Head of caudate nucleus (tissue), 42 donors: Measurements from ENCODE around the gene CHERP.
"Not testable (repeated sequence)": the region's sequence is repeated elsewhere in the genome, so short reads cannot be mapped to it uniquely, and the experiment has no call there.

ENCODE experiments used
- DNase-seq, 42 donors: peaks; one replicate each; pipeline versions ENCODE4 v3.0.0 to v3.0.0-alpha.2; 2020 to 2021; ENCODE audit warnings: mixed read lengths in 7 of 42
- intact Hi-C: fragments of 100-400 bp; cut with DNase I; formaldehyde crosslinking; loops from one replicate; pipeline ENCODE4 v1.15.0; 2022

The CHERP gene

DNA sequence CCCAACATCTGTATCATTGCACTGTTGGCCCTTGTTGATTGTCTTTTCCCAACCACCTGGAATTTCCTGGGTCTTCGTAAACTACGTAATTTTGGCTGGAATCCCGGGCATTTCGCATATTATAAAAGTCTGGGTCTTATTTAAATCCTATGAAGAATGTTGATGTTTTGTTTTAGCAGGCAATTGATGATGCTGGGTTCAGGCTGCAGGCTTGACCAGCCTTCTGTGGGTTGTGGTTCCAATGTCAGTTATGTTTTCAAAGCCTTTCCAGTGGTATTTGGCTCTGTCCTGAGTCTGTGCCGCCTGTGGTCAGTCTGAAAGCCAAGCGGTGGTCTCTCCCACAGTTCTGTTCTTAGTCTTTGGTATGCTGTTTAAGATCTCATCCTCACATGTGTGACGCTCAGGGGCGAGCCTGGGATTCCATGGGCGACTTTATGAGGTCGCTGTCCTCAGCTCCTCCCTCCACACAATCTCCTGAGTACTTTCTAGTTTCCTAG lies 17.6 kb upstream of the CHERP start:
- intact Hi-C loops, result no loop called here
- no peak for DNase-seq

DNA sequence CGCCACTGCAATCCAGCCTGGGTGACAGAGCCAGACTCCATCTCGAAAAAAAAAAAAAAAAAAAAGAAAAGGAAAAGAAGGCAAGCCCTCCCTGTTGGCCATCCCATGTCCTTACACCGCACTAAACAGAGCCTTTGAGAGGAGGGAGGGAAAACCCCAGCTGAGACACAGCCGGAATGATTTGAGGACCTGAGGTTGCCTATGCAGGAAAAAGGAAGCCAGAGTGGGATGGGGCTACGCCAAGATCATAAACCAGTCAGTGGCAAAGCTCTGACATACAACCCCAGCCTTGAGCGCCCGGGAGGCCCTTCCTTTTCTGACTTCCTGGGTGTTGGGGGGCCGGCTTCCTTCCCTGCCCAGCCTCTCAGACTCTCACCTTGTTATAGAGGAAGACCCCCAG lies 12.5 kb upstream of the CHERP start:
- DNase-seq, result no peak
- intact Hi-C loops, result no loop called here

DNA sequence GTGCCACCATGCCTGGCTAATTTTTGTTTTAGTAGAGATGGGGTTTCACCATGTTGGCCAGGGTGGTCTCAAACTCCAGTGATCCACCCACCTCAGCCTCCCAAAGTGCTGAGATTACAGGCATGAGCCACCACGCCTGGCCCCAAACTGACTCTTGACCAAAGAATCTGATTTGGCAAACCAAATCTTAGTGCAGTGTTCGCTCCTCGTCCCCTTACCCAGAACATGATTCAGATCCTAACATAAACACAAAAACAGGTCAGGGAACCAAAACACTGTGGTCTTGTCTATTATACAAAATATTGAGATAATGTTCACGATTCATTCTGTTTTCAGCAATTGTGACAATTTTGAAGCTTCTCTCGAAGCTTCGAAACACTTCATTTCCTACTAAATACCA lies 9.7 kb upstream of the CHERP start:
- DNase-seq, intact Hi-C loops: not testable (repeated sequence)

DNA sequence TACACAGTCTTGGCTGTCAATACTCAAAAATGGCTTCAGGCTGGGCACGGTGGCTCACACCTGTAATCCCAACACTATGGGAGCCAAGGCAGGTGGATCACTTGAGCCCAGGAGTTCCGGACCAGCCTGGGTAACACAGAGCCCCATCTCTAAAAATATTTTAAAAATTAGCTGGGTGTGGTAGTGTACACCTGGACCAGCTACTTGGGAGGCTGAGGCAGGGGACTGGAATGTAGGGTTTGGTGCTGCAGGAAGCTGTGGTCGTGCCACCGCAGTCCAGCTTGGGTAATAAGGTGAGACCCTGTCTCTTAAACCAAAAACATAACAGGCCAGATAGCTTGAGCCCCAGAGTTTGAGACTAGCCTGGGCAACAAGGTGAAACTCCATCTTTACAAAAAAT lies 6.7 kb upstream of the CHERP start:
- DNase-seq, result no peak
- intact Hi-C loops, result no loop called here

DNA sequence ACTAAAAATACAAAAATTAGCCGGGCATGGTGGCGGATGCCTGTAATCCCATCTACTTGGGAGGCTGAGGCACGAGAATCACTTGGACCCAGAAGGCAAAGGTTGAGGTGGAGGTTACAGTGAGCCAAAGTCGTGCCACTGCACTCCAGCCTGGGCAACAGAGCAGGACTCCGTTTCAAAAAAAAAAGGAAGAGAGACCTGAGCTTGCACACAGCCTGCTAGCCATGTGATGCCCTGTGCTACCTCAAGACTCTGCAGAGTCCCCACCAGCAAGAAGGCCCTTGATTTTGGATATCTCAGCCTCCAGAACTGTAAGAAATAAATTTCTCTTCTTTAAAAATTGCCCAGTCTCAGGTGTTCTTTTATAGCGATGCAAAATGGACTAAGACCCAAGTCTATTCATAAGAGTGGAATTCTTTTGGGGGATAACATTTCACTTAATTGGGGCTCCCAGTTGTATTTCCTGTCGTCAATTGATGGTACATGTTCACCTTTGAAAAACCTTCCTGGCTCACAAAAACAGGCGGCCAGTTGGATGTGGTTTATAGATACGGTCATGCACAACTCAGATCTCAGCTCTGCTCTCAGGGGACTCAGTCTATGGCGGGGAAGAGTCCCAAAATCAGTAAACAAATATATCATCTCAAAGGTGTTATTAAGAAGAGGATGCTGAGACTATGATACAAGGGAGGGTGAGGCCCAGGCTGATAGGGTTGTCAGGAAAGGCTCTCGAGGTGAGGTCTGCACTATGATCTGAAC lies 2.4 kb upstream of the CHERP start:
- DNase-seq, result no peak
- intact Hi-C loops, result loop anchor here (5.0 kb wide), 1 partner anchor 72 kb away; the partner anchor contains the start of gene EPS15L1

DNA sequence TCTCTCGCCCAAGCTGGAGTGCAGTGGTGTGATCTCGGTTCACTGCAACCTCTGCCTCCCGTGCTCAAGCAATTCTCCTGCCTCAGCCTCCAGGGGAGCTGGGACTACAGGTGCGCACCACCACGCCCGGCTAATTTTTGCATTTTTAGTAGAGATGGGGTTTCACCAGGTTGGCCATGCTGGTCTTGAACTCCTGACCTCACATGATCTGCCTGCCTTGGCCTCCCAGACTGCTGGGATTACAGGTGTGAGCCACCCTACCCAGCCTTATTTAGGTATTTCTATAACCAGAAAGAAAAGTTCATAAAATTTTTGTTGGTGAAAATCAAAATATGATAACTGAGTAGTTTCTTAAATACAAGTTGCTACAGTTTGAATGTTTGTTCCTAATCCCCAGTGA lies 1.5 kb upstream of the CHERP start:
- DNase-seq, result not testable (repeated sequence)
- intact Hi-C loops, result loop anchor here (2.0 to 5.0 kb wide), 2 partner anchors 29 to 71 kb away; partner anchors contain the start of genes EPS15L1 and SLC35E1

DNA sequence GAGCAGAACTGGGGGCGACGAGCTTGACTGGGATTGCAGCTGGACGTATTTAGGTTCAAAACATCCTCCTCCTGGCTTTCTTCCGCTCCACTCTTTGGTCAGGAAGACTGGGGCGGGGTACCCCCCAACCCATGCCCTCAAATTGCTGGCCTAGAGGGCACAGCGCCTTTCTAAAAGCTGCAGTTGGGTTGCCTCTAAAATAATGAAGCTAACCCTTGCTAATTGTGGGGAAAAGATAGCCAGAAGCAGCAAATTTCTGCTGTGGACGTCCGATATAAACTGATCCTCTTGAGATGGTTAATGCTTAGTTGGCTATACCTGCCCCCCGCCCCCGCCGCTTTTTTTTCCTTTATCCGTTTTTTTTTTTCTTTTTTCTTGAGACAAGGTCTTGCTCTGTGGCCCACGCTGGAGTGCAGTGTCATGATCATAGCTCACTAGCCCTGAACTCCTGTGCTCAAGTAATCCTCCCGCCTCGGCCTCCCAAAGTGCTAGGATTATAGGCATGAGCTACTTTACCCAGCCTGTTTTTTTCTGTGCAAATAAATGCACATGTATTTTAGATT lies 754 bp upstream of the CHERP start:
- DNase-seq, result no peak

DNA sequence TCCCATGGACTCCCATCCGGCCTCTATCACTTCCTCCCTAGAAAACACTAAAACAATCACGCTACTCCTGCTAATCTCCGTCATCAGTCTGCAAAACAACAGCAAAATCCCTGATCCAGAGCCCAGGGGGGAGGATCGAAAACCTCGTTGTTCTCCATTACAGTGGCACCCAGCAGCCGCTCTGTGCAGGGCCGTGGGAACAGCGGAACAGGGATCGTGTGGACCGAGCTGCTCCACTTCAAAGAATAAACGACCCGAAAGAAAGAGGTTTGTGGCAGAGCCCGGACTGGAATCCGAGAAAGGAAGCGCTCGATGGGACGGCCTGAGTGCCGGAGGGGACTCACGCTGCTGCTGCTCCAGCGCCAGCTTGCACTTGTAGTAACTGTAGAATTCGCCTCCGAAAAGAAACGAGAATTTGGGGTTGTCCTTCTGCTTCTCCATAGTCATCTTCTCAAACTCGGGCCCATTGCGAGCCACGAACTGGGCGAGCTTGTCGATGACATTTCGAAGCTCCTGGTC lies 652 bp downstream of the CHERP start:
- intact Hi-C loops, result loop anchor here (2.0 to 5.0 kb wide), 2 partner anchors 31 to 69 kb away; partner anchors contain the start of genes EPS15L1 and SLC35E1
- DNase-seq, result peak in 2 of 42 donors; percentile 13 to 17

More for the DNA sequence above, 754 bp upstream of the CHERP start:
- intact Hi-C loops, result loop anchor here (2.0 to 5.0 kb wide), 2 partner anchors 30 to 71 kb away; partner anchors contain the start of genes EPS15L1 and SLC35E1

DNA sequence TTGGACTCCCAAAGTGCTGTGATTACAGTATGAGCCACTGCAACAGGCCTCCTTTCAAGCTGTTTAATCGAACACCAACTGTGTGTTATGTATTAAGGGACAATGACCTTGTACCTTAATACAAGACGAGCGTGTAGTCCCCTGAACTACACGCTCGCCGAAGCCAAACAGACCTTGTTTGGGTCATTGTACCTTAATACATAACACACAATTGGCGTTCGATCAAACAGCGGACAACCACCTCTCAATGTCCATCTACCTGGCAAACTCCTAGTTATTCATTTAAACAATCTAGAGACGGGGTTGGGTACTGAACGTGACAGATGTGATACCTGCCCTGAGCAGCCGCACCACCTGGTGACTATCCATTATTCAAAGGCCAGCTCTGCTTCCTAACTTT lies 1.3 kb downstream of the CHERP start:
- intact Hi-C loops, result loop anchor here (5.0 kb wide), 1 partner anchor 69 kb away; the partner anchor contains the start of gene EPS15L1
- DNase-seq, result no peak

DNA sequence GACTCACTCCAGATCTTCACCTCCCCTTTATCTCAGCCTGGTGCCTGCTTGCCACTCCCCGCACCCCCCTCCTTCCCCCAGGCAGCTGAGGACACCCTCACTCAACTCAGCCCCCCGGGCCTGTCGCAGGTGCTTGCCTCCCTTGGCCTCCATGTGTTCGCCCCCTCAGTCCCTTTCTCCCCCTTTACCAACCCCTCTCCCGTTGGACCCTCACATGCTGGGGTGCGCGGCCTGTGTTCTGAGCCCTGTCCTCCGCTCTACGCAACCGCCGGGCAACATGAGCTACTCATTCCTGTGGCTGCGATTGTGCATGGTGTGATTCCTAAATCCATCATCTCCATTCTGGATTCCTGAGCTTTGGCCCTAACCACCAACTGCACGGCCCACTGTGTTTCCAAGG lies 5.1 kb downstream of the CHERP start:
- intact Hi-C loops, result no loop called here
- DNase-seq, result no peak

DNA sequence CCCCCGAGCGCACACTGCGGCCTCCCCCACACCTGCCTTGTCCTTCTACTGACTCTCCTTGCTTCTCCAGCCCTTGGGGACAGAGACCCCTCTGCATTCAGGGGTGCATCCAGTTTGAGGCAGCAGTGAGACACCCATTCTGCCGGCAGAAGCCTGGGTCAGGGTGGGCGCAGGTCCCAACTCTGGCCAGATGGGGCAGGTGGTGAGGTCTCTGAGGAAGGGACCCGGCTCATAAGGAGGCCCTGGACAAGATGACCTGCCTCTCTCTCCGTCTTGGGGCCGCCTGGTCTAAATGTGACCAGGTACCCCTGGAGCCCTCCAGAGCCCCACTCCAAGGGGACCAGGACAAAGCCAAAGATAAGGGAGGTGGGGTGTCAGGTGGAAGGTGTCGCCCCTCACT lies 6.1 kb downstream of the CHERP start:
- no peak for DNase-seq
- intact Hi-C loops, result no loop called here

DNA sequence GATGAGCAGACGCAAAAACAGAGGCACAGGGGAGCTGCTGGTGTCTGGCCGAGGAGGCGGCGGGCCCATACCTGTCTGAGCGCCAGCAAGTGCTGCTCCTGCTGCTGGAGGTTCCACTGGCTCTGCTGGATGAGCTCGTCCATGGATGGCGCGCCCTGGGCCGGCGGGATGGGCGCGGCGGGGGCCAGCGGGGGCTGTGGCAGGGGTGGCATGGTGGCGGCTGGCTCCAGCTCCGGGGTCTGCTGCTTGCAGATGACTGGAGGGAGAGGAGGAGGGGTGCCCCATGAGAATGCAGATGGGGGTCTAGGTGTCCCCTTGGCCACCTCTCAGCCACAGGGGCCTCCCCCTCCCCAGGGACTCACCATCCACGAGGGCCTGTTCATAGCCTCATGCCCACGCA lies 6.9 kb downstream of the CHERP start:
- intact Hi-C loops, result no loop called here
- DNase-seq, result no peak

DNA sequence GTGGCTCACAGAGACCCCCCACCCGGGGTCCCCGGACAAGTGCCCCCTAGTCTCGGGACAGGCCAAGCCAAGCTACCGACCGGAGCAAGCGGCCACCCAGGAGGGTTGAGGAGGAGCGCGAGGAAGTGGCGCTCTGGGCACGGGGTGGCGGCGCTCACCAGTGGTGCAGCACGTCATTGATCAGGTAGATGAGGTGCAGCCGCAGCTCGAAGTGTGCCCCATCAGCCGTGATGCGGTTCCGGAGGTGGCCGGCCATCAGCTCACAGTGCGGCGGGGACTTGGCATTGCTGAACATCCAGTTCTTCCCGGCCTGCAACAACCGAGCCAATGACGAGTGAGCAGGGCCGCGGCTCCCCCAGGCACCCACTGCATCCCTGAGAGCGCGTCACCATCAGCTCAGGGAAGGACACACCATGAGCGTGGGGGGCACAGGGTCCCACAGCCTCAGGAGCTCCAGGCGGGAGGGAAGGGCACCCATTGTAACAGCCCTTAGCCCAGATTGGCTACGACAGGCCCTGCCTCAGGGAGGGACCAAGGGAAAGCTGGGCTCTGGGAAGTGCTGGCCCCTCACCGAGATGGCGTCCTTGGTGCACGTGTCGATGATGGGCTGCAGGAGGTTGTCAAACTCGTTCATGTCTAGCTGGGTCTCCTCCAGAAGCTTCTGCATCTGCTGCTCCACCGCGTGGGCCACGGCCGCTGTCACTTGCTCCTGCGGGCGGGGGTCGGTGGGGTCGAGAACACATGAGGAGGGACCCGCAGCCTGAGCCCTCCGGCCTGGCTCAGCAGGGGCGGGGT lies 9.6 kb downstream of the CHERP start:
- intact Hi-C loops, result no loop called here
- DNase-seq, result no peak

DNA sequence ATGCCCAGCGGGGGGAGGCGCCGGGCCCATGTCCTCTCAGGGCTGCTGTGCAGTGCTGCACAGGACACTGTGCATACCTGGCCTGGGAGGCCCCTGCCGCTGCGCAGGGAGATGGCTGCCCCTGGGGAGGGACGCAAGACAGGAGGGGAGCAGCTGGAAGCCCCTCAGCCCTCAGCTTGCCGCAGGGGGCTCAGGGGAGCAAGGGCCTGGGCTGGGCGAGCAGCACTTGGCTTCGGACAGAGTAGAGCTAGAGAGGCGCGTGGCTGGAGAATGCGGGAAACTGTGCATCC lies 10.9 kb downstream of the CHERP start:
- intact Hi-C loops, result no loop called here
- no peak for DNase-seq

DNA sequence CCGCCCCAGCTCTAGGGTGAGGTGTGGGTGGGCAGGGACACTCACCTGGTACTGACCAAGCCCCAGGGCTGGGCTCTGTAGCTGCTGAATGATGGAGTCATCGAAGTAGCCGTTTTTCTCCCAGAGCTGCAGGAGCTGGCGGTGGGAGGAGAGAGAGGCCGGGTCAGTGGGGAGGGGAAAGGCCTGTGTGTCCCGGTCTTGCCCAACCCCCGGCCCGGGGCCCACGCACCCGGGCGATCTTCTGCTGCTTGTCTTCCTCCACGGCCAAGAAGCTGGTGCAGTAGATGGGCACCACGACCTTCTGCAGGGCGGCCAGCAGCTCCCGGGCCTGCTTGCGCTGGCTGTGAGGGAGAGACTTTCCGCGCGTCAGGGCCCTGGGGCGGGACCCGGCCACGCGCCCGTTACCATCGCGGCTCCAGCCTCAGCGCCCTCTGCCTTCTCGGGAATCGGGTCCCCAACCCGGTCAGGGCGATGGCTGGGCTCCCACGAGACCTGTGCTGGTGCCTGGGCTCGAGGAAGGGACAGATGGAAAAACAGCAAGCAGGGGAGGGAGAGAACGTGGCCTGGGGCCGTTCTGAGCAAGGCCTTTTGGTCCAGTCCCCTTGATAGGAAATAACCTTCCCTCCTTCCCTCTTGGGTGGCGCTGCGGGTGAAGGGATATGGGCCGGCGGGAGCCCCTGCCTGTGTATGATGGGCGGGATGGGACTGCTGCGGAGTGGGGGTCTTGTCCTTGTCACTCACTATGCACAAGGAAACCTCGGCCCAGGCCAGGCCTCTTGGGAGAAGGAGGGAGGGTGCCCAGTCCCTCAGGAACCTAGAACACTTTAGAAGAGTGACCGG lies 11.5 kb downstream of the CHERP start:
- intact Hi-C loops, result no loop called here
- DNase-seq, result no peak

DNA sequence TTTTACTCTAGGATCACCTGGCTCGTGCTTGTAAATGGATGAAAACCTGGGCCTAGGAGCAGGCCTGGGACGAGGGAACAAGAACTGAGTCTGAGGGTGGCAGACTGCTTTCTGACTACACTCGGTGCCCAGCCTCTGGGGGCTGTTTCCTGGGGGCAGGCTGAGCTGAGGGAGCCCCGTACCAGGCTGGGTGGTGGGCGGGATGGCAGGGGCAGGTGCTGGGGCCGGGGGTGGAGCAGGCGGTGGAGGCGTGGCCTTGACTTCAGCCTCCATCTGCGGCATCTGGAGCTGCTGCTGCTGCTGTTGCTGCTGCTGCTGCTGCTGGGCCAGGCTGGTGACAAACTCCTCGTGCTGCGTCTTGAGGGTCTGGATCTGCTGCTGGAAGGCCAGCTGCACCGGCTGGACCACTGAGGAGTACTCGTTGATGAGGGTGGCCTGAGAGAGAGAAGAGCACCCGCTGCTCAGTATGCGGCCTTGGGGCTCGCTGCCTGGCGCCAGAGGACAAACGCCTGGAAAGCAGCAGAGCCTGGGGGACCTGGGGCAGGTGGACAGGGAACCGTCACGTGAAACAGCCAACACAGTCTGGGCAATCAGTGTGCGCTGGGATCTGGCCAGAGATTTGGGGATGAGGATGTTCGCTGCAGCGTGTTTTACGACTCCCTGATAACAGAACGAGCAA lies 12.6 kb downstream of the CHERP start:
- intact Hi-C loops, result no loop called here
- no peak for DNase-seq

DNA sequence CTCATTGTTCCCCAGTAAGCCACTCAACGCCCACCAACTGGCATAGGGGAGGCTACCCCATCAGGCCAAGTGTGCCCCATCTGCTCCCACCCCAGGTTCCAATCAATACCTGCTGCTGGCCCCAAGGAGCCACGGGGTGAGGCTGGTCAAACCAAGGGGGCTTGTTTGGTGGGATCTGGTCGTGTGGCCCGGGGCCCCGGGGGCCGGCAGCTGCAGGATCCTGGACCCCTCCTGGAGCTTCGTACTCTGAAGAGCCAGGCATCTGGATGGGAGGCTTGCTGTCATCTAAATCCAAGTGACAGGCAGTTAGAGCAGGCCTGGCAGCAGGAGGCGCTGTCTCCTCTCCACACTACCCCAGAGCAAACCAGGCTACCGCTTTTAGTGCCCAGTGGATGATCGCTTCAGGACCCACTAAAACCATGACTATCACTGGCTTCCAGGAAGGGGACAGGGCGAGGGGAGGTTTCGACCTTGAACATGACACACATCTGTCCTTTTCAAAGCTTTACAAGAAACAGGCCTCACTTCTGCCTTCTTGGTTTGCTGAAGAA lies 14.2 kb downstream of the CHERP start:
- DNase-seq, result no peak
- intact Hi-C loops, result no loop called here

DNA sequence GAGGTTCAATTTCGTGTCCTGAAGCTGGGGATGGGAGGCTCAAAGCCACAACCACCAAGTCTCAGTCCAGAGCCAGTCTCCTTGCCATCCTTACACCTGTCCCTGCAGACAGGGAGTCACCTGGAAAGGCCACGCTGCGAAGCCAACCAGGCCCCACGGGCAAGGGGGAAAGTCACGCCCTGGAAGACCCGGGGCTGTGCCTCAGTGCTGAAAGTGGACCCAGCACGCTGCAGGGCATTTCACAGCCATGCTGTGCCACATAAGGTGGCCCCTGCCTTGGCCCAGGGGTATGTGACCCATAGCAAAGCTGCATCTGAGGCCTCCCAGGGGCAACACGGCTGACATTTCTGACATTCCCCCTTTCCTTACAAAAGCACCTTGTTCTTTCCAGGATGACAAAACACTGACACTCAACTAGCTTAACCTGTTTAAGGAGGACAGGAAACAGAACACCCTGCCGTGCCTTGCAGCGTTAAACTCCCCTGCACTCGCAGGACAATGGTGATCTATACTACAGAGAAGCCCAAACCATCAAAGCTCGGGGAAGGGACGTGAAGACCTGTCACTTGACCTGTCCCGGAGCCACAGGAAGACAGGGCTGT lies 14.8 kb downstream of the CHERP start:
- intact Hi-C loops, result no loop called here

More for the DNA sequence above, 14.8 kb downstream of the CHERP start:
- DNase-seq, result no peak
